WERI-Rb-1 (cell line): Measurements from ENCODE around the gene FBLN1.

ENCODE experiments used
- DNase-seq: peaks from one replicate; pipeline ENCODE4 v3.0.0-alpha.2; 2020
- H3K27ac ChIP-seq: fragments of 250-450 bp; sonication (Bioruptor Pico); 2 replicates; pipeline ENCODE4 v1.5.1; 2020; ENCODE audit warnings: mild to moderate bottlenecking, moderate library complexity
- H3K27me3 ChIP-seq: fragments of 250-450 bp; sonication (Bioruptor Pico); 2 replicates; pipeline ENCODE4 v1.5.1; 2021; ENCODE audit warnings: mild to moderate bottlenecking, low read depth, moderate library complexity; ENCODE audit not compliant: insufficient read depth, severe bottlenecking
- H3K36me3 ChIP-seq: fragments of 250-450 bp; sonication (Bioruptor Pico); 2 replicates; pipeline ENCODE4 v1.5.1; 2020; ENCODE audit warnings: mild to moderate bottlenecking, moderate library complexity
- H3K4me3 ChIP-seq: 2 replicates; pipeline ENCODE4 v1.5.1; 2011; ENCODE audit warnings: low read depth, mild to moderate bottlenecking, control low read depth, low read length
- H3K9me3 ChIP-seq: fragments of 250-450 bp; sonication (Bioruptor Pico); 2 replicates; pipeline ENCODE4 v1.5.1; 2021; ENCODE audit warnings: mild to moderate bottlenecking, moderate library complexity; ENCODE audit not compliant: severe bottlenecking
- TF ChIP-seq, protein P1 (sequence below): IDR thresholded peaks from 2 replicates; pipeline ENCODE4 v1.5.1; 2011; ENCODE audit warnings: low read depth, mild to moderate bottlenecking, control low read depth, inconsistent platforms, low read length

Gene FBLN1, protein sequence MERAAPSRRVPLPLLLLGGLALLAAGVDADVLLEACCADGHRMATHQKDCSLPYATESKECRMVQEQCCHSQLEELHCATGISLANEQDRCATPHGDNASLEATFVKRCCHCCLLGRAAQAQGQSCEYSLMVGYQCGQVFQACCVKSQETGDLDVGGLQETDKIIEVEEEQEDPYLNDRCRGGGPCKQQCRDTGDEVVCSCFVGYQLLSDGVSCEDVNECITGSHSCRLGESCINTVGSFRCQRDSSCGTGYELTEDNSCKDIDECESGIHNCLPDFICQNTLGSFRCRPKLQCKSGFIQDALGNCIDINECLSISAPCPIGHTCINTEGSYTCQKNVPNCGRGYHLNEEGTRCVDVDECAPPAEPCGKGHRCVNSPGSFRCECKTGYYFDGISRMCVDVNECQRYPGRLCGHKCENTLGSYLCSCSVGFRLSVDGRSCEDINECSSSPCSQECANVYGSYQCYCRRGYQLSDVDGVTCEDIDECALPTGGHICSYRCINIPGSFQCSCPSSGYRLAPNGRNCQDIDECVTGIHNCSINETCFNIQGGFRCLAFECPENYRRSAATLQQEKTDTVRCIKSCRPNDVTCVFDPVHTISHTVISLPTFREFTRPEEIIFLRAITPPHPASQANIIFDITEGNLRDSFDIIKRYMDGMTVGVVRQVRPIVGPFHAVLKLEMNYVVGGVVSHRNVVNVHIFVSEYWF

DNA sequence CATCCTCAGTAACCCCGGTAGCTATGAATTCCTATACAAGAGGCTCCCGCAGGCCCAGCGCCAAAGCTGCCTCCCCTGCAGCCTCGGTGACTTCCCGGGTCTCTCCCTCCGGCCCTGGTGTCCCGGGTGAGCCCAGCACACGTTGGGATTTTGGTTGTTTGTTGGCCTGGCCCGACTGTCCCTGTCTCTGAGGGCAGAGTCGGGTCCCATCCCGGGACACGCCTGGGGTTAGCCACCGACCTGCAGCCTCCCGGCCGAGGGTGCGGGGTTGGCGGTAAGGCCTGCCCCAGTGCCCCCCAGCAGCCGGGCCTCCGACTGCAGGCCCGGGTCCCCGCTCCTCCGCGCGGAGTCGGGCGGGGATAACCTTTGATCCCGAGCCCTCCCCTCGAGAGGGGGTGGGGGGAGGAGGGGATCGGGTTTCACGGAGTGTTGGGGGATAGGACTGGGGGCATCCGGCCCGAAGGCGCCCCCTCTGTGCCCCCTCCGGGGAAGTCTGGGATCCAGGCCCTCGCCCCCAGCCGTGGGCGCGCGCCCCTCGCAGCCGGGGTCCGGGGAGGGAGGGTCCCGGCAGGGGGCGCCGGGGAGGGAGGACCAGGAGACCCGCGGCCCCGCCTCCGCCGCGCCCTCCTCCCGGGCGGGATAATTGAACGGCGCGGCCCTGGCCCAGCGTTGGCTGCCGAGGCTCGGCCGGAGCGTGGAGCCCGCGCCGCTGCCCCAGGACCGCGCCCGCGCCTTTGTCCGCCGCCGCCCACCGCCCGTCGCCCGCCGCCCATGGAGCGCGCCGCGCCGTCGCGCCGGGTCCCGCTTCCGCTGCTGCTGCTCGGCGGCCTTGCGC lies at the start of gene FBLN1:
Gene FBLN1 (plus strand): TSS at position 669 of the 835 bp plus-strand sequence. CDS start 103 bp downstream, at position 772.
- no peaks in the 10 kb centered on the region for H3K27me3 ChIP-seq
- peak; percentile 73 for DNase-seq
- H3K27ac ChIP-seq: peak within 1 kb of the TSS; percentile 87
- peak within 1 kb of the TSS; percentile 80 for H3K4me3 ChIP-seq
- TF ChIP-seq, protein P1, sequence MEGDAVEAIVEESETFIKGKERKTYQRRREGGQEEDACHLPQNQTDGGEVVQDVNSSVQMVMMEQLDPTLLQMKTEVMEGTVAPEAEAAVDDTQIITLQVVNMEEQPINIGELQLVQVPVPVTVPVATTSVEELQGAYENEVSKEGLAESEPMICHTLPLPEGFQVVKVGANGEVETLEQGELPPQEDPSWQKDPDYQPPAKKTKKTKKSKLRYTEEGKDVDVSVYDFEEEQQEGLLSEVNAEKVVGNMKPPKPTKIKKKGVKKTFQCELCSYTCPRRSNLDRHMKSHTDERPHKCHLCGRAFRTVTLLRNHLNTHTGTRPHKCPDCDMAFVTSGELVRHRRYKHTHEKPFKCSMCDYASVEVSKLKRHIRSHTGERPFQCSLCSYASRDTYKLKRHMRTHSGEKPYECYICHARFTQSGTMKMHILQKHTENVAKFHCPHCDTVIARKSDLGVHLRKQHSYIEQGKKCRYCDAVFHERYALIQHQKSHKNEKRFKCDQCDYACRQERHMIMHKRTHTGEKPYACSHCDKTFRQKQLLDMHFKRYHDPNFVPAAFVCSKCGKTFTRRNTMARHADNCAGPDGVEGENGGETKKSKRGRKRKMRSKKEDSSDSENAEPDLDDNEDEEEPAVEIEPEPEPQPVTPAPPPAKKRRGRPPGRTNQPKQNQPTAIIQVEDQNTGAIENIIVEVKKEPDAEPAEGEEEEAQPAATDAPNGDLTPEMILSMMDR: 0 out of 2 replicates have a peak, but pooled peaks have one; percentile 21
- H3K9me3 ChIP-seq: no peaks in the 10 kb centered on the region
- H3K36me3 ChIP-seq: peaks cover 8% of the 10 kb centered on the region

DNA sequence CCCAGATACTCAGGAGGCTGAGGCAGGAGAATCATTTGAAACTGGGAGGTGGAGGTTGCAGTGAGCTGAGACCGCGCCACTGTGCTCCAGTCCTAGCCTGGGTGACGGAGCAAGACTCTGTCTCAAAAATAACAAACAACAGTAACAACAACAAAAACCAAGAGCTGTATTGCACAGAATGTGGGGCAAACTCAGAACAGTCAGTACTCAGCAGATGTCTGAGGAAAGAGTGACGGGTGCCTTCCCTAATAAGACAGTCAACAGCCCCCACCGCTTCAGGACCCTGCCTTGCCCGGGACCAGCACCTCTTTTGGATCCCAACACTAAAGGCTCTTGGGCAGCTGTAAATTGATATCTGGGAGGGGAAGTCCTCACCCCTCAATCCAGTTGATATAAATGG lies 48.9 kb upstream of the FBLN1 start:
- TF ChIP-seq, protein P1: no peak
- H3K27me3 ChIP-seq: no peaks in the 10 kb centered on the region
- no peak overlapping the region for H3K4me3 ChIP-seq
- no peaks in the 10 kb centered on the region for H3K9me3 ChIP-seq
- no peaks in the 10 kb centered on the region for H3K36me3 ChIP-seq
- H3K27ac ChIP-seq: no peak overlapping the region
- DNase-seq: no peak

- no peaks in the 10 kb centered on the region for H3K27me3 ChIP-seq
- H3K27ac ChIP-seq: no peak overlapping the region
- DNase-seq: no peak
- H3K36me3 ChIP-seq: no peaks in the 10 kb centered on the region
- H3K9me3 ChIP-seq: no peaks in the 10 kb centered on the region
- no peak overlapping the region for H3K4me3 ChIP-seq
- TF ChIP-seq, protein P1: no peak
Measured at GRCh38 chr22:45454275-45454674, 48.4 kb upstream of the FBLN1 start.

DNA sequence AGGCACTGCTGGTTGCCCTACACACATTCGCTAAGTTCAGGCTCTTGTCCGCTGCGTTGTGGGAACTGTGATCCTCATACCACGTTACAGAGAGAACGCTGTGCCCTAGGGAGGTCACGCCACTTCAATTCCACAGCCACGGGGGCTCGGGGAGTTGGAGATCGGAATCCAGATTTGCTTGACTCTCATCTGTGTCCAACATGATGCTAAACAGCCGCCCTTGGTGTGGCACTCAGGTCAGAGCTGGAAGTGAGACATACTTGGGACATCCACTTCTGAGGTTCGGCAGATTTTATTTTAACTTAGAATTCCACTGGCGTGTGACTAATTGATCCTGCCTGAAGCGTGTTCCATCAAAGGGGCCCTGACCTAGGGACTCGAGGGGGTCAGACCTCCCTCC lies 47.5 kb upstream of the FBLN1 start:
- no peaks in the 10 kb centered on the region for H3K27me3 ChIP-seq
- no peaks in the 10 kb centered on the region for H3K36me3 ChIP-seq
- no peak overlapping the region for H3K27ac ChIP-seq
- H3K4me3 ChIP-seq: no peak overlapping the region
- TF ChIP-seq, protein P1: no peak
- no peaks in the 10 kb centered on the region for H3K9me3 ChIP-seq
- DNase-seq: no peak

- no peak for DNase-seq
- Histone ChIP-seq H3K4me3 (no peak overlapping the region), H3K27ac (no peak overlapping the region), H3K27me3 (no peaks in the 10 kb centered on the region), H3K9me3 (no peaks in the 10 kb centered on the region), H3K36me3 (no peaks in the 10 kb centered on the region)
- TF ChIP-seq, protein P1: no peak
Measured at GRCh38 chr22:45455621-45456020, 47.1 kb upstream of the FBLN1 start.
